Dermis microvascular lymphatic vessel endothelial cell (primary cell): ENCODE results near the gene ADD2. TPM values are rescaled to one million over a fixed set of nuclear protein-coding genes. Genes with fewer than 3 reads are reported as not detected.

ENCODE experiments used
- DNase-seq, 2 donors: peaks; one replicate each; pipeline versions ENCODE4 v3.0.0 to v3.0.0-alpha.2; 2010; ENCODE audit warnings: low read depth in 2 of 2
- total RNA-seq: library from RNA; depleted of rRNA; stranded (reverse); fragments of >200 nt; gene quantifications from 2 replicates; pipeline ENCODE4 v1.2.1, GENCODE V29; 2014

ADD2 gene
- total RNA-seq, 1 donor from 2014 or later, result 23.4 TPM

DNA sequence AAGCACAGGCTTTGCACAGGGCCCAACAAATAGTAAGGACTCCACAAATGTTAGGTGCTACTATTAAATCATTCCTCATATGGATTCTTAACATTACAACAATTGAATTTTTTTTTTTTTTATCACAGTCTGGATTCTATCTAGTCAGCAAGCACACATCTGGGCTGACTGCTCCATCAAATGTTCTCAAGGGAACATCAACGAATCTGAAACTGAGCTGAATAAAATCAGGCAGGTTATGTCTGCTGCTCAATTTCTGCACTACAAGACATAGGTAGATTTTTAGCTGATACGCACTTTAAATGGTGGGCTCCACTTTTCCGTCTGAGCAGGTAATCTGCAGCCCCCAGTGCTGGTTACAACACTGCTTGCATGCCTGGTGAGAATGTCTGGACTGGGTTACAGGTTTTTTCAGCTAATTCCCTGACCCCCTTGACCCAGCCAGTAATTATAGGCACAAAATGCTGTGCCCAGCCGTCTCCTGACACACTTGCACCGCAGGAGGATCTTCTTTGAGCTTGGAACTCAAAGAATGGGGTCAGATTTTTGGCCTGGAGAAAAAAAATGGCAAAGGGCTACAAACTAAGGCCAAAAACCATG lies 44.6 kb downstream of the ADD2 start:
- DNase-seq, result no peak

DNA sequence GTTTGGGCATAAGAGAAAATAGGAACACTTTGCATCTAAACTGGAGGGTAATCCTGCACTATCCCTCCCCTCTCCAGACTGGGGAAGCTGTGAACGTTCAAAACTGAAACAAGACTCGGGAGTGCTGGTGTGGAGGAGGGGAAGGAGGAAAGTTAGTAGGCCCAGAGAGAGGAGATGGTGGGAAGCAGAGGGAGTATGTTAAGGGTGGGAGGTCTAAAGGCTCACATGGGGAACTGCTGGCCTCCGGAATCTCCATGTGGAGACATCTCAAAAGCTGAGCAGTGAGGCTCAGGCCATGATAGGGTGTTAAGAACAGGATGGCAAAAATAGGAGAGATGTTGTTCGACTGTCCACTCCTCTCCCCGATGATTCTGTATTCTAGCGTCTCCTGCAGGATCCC lies 47.9 kb downstream of the ADD2 start:
- no peak for DNase-seq

- DNase-seq, result no peak
These were observed 48.8 kb downstream of the ADD2 start for GRCh38 chr2:70719231-70719630.

DNA sequence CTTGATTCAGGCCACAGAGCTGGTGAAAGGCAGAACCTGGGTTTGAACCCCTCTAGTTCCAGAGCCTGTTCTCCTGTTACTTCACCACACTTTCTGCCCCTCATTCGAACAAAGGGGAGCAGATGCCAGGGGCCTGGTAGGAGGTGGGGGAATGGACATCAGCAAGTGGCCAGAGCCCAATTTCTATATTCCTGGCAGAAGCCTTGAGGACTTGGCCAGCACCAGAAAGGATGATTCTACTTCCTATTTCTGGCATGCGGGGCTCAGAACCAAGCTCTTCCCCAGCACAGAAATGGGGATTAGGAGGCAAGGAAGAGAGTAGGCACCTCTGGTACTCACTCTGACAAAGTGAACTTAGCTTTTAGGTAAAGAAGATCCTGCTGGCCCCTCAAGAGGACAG lies 49.3 kb downstream of the ADD2 start:
- no peak for DNase-seq

DNA sequence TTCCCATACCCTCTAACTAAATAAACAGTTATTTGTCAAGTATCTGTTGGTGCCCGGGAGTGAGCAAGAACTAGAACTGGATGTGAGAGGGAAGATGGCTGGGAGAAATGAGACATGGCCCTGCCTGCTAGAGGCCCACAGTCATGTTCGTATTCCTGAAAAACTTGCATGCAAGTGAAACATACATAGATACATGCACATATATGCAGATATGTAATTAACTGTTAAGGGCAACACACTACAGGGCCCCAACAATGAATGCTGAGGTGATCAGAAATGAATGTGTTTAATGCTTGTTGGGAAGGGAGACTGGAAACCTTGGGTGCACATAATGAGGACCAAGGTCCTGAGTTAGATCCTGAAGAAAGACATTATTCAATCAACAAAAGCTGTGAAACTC lies 49.8 kb downstream of the ADD2 start:
- no peak for DNase-seq

DNA sequence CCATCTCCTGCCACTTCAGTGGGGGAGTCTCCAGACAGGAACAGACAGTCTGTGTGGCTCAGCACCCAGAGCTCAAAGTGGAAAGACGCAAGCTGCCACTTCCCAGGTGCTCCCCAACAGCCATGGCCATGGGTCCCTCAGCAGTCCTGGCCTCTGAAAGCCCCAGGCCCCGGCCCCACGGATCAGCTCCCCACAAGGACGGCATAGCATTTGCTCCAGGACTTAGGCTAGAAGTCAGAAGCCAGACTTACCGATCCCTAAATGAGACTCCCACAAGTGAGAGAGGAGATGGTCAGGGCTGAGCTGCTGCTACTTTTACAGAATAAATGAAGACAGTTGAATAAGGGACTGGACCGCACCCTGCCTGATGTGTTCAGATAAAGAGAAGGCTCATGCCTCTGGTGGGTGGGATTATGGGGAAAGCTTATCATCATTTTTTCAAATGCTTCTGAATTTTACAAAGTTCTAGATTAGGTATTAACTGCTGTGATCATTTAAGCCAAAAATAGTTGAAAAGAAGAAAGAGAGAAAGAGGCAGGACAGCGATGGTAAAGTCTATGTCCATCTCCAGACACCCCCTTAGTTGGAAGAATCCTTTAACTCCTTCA lies 50.5 kb downstream of the ADD2 start:
- no peak for DNase-seq

DNA sequence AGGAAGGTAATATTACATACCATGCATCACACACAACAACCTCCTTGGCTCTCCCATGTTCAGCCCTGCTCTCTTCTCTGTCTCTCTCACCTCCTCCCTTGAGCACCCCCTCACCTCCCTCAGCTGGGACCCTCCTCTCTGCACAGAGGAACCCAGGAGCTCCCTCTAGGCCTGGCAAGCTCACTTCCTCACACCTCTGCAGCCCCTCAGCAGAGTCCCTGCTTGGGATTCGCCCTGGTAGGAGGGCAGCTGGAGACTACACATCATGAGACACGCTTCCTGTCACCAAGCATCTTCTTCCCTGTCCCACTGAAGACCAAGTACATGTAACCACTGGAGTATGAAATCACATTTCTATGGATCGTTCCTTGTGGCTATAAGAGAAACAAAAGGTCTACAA lies 51.0 kb downstream of the ADD2 start:
- no peak for DNase-seq

GRCh38 chr2:70716131-70716743 lies 51.8 kb downstream of the ADD2 start:
- no peak for DNase-seq

DNA sequence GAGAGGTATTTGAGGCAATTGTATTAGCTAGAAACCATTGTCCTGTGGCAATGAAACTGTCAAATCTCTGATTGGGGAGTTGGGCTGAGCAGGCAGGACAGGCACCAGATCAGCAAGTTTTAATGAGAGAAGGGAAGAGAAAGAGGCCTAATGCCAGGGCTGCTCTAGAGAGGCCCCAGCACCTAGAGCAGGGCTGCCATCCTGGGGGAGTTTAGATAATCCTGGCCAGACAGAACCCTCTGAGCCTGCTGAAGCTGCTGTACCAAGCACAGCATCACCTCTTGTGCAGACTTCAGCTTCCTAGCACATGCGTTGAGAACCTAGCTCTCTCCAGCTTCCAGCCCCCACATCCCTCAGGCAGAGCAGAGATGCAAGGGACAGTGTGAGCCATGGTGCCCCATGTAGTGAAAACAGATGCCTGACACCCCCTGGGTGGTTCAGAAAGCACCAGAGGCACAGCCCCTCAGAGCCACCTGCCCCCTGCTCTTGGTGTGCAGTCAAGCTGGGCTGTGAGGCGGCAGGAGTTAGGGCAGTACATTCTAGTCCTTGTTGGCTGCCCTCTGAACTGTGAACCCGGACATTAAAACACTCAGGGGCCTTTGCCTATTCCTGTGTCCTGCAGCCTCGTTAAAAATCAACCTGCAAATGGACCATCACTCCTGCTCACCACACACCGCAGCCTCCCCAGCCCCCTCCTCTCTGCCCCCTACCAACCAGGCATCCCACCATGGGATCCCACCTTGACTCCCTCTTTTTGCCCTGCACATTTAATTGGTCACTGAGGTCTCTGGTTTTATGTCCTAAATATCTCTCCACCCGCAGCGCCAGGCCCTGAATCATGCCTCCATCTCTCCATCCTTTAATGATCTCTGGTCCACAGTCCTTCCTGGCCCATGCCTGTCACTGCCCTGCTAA lies 52.7 kb downstream of the ADD2 start:
- DNase-seq, result no peak

- no peak for DNase-seq
These were observed 53.7 kb downstream of the ADD2 start for GRCh38 chr2:70714141-70714905.

DNA sequence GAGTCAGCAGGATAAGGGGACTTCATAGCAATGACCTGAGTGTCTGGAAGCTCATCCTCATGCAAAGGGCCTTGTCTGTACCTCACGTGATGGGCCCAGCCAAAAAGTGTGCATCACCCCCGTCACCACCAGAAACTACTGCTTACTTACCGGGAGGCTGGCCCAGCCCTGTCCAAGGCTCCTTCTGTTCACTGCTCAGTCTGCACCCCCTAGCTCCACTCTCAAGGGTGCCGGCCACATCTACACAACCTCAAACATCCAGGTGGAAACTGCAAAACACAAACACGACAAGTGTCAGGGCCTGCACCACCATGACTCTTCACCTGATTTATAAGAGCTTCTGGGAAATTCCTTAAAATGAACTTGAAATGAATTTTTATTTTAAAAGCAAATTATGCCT lies 55.1 kb downstream of the ADD2 start:
- no peak for DNase-seq

- DNase-seq, result no peak
These were observed 56.8 kb downstream of the ADD2 start for GRCh38 chr2:70711191-70711590.

DNA sequence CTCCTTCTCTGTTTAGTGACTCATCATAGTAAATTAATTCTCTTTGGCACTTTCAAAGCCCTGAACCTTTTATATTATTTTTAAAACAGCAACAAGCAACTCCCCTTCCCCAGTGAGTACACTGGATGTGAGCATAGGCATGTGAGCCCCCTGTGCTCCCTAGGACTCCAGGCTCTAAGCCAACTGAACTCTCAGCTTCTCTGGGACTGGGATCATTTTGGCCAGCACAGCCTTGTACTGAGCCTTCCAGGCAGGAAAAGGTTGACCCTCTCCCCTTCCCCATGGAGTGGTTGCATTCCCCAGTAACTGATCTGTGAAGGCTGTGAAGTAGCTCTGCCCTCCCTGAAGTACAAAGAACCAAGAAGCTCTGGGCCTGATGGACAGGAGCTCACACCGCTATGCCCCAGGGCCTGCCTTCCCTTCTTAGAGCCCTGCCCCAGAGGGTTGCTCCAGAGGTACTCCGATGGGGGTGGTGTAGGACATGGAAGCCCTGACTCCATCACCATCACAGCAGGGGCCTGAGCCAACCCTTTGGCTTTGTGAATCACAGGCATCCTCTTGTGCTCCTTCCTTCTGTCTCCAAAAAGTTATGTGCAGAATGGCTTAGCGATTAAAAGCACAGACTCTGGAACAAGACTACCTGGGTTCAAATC lies 57.8 kb downstream of the ADD2 start:
- no peak for DNase-seq

GRCh38 chr2:70709275-70710037 lies 58.5 kb downstream of the ADD2 start:
- no peak for DNase-seq

DNA sequence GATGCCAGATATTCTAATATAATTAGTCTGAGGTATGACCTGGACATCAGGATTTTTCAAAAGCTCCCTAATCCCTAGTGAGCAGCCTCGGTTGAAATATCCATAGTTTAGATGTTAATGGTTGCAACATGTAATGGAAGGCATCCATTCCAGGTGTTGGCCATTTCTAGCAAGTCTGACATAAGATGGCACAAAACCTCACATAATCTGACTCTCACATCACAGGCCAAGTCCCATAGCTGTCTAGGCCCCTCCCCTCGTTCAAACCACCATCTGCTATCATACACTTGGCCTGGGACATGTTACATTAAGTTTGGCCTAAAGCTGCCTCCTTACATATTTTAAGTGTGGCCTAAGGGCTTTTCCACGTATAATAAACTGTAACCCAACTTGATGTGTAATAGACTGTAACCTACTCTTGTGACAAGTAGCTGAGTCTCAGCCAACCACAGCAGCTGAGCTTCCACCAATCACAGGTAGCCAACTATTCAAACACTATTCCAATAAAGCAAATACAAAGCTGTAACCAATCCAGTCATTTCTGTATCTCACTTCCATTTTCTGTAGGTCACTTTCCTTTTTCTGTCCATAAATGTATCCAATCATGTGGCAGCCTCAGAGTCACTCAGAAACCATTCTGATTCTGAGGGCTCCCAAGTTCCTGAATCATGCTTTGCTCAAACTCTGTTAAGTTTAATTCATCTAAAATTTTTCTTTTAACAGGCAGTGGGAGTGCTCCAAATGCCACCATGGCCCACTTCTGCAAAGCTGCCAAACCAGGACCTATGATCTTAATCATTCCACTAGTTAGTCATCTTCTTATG lies 59.4 kb downstream of the ADD2 start:
- DNase-seq, result no peak

DNA sequence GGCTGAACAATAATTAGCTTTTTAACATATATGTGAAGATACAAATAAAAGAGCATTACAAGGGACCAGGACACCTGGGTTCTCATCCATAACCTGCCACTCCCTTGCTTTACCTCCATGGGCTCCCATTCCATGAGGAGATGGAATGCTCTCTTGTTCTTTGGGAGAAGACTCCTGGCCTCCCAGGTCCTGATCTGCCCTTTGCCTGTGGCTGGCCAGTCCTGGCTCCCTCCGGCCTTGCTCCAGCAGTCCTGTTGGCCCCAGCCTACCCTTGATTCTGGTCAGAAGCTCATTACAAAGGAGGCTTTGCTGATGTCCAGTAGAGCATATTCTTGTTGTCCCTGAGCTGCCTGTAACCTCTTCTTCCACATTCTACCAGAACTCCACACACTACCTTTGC lies 60.3 kb downstream of the ADD2 start:
- no peak for DNase-seq

- no peak for DNase-seq
These were observed 61.8 kb downstream of the ADD2 start for GRCh38 chr2:70706026-70706795.

- DNase-seq, result no peak
These were observed 62.7 kb downstream of the ADD2 start for GRCh38 chr2:70705160-70705850.
